ENCODE measurements around the gene LRRC8E.

DNA sequence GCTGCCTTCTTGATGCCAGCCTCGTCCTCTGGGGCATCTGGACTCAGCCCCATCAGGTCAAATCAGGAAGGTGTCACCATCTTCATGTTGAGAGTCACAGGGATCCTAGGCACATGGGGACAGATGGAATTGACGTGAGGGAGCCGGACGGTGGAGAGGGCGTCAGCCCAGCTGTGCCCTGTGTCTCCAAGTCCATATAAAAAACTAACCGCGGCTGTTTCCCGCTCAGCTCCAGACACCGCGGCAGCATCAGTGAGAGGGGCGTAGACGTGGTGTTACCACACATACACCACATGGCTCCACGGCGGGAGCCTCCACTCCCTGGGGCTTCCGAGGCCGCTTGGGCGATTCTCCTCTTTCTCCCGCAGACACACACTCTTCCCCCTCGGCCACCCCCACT is 8.5 kb upstream of the LRRC8E start:
- TF ChIP-seq, protein P1, sequence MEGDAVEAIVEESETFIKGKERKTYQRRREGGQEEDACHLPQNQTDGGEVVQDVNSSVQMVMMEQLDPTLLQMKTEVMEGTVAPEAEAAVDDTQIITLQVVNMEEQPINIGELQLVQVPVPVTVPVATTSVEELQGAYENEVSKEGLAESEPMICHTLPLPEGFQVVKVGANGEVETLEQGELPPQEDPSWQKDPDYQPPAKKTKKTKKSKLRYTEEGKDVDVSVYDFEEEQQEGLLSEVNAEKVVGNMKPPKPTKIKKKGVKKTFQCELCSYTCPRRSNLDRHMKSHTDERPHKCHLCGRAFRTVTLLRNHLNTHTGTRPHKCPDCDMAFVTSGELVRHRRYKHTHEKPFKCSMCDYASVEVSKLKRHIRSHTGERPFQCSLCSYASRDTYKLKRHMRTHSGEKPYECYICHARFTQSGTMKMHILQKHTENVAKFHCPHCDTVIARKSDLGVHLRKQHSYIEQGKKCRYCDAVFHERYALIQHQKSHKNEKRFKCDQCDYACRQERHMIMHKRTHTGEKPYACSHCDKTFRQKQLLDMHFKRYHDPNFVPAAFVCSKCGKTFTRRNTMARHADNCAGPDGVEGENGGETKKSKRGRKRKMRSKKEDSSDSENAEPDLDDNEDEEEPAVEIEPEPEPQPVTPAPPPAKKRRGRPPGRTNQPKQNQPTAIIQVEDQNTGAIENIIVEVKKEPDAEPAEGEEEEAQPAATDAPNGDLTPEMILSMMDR (IDR thresholded peaks at IDR 0.05; ENCODE audit: insufficient read depth, low read depth, low read length), result no peak
- TF ChIP-seq EZH2 (IDR thresholded peaks at IDR 0.05; ENCODE audit: insufficient read depth, low read length), result no peak

Measured in astrocyte (in vitro differentiated cells and primary cell).